Lung microvascular endothelial cell (primary cell): ENCODE data around the gene LMF2. TPM values are rescaled to one million over a fixed set of nuclear protein-coding genes. Genes with fewer than 3 reads are reported as not detected.
A peak's percentile ranks its signal among the peaks of the same experiment; 100 is the strongest.
"Not testable (repeated sequence)": the region's sequence is repeated elsewhere in the genome, so short reads cannot be mapped to it uniquely, and the experiment has no call there.

ENCODE experiments used
- DNase-seq, 2 donors: peaks; one replicate each; pipeline versions ENCODE4 v3.0.0 to v3.0.0-alpha.2; 2010; ENCODE audit warnings: low read depth in 2 of 2
- total RNA-seq: library from RNA; depleted of rRNA; stranded (reverse); fragments of >200 nt; gene quantifications from 2 replicates; pipeline ENCODE4 v1.2.1, GENCODE V29; 2014

The LMF2 gene
- total RNA-seq, 1 donor from 2014 or later: 27.0 TPM

GRCh38 chr22:50535113-50535512, 27.6 kb upstream of the LMF2 start:
- no peak for DNase-seq

DNA sequence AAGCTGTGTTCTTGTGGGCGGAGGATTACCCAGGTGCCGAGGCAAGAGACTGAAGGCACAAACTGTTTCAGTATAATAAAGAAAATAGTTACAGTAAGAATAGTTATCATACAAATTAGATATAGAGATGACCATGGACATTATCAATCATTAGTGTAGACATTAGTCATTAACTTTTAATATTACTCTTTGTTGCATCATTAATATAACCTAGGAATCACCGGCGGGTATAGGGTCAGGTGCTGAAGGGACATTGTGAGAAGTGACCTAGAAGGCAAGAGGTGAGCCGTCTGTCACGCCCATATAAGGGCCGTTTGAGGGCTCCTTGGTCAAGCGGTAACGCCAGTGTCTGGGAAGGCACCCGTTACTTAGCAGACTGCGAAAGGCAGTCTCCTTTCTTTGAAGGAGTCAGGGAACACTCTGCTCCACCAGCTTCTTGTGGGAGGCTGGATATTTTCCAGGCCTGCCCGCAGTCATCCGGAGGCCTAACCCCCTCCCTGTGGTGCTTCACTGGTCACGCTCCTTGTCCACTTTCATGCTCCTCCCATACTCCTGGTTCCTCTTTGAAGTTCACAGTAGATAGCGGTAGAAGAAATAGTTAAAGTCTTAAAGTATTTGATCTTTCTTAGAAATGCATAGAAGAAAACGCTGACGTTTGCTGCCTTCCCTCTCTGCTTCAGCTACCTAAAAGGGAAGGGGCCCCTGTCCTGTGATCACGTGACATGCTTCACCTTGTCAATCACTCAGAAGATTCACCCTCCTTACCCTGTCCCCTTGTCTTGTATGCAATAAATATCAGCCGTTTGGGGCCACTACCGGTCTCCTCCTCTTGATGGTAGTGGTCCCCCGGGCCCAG, 26.6 kb upstream of the LMF2 start:
- not testable (repeated sequence) for DNase-seq

GRCh38 chr22:50532824-50533796, 25.6 kb upstream of the LMF2 start:
- no peak for DNase-seq

DNA sequence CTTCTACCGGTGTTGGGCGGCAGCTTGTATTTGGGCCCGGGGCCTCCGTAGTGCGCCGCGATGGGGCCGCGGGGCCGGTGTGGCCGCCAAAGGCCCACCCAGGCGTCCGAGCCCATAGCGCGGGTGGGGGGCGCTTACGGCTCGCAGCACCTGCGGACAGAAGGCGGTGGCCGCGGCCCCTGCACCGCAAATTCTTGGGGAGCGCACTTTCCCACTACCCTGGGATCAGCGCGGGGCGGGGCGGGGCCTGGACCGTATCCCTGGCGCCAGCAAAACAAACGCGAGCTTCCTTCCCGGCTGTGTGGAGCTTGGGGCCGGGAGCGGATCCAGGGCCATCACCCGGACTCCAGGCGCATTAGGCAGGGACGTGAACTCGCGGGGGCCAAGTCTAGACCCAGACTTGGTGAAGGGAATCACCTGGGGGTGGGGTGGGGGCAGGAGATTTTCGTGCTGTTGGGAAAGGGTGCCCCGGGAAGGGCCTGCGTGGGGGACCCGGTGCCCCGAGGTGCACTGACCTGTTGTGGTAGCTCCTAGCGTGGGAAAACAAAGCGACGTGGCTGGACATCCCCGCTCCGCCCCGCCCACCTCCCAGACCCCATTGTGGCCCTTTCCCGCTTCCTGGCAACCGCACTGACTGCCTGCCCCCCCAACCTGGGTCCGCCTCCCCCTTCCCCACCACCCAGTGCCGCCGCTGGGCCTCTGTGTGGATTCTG, 24.6 kb upstream of the LMF2 start:
- peak; percentile 77 to 91 for DNase-seq

DNA sequence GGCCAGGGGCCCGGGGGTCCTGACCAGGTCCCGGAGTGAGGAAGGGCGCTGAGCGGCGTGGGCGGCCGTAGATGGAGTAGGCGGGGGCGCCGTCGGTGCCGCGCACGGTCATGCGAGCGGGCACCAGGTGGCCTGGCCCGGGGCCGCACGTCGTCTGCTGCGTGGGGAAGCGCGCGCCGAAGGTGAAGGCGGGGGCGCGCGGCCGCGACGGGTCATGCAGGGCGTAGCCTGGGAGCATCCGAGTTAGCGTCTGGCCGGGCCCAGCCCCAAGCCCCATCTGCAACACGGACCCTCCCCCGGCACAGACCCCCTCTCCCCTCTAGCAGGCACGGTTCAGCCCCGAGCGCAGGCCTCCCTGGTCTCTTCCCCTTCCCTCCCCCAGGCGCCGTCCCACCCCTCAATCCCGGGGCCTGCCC, 24.1 kb upstream of the LMF2 start:
- peak in 1 of 2 donors; percentile 58 for DNase-seq

DNA sequence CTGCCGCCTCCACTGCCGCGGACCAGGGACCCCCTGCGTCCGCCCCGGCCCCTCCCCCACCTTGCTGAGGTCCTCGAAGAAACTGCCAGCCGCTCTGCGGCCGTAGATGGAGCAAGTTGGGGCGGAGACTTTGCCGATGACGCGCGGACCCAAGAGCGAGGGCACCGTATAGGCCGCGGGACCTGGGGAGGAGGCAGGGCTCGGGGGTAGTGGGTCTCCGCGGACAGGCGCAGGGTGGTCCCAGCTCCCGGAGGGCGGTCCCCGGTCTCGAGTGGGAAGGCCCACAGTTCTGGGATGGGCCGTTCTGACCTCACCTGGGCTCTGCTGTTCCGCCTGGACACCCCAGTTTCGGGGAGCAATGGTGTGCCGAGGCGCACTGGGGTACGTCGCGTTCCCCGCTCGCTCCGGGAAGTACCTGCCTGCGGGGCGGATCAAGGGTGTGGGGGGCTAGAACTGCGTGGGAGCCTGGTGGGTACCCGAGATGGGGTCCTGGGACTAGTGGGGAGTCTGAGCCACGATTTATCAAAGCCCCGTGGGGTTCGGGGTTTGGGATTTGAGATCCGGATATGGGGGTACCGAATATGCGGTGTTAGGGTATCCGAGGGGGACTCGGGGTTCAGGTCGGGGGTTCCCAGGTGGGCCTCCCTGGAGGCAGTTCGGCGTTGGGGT, 23.5 kb upstream of the LMF2 start:
- DNase-seq: peak; percentile 57 to 78

DNA sequence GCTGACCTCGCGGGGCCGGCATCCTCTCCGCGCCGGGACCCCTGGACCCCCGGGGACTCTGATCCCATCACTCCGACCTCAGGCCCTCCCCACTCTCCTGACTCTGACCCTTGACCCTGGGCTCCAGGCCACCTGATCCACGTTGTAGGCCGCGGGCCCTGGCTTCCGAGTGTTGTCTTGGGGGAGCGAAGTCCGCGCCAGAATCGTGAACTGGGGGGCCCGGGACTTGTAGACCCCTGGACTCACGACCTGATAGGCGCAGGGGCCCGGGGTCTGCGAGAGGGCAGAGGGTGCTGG, 23.0 kb upstream of the LMF2 start:
- no peak for DNase-seq

- DNase-seq: peak; percentile 66 to 70
These were observed 22.5 kb upstream of the LMF2 start, which contains the start of gene TYMP for GRCh38 chr22:50529897-50530579. TSS of gene TYMP (minus strand) at chr22:50530012. CDS start at chr22:50529709, 303 bp downstream.

GRCh38 chr22:50529416-50529896, 22.0 kb upstream of the LMF2 start:
- DNase-seq: no peak

- no peak for DNase-seq
These were observed 21.3 kb upstream of the LMF2 start for GRCh38 chr22:50528682-50529415.

DNA sequence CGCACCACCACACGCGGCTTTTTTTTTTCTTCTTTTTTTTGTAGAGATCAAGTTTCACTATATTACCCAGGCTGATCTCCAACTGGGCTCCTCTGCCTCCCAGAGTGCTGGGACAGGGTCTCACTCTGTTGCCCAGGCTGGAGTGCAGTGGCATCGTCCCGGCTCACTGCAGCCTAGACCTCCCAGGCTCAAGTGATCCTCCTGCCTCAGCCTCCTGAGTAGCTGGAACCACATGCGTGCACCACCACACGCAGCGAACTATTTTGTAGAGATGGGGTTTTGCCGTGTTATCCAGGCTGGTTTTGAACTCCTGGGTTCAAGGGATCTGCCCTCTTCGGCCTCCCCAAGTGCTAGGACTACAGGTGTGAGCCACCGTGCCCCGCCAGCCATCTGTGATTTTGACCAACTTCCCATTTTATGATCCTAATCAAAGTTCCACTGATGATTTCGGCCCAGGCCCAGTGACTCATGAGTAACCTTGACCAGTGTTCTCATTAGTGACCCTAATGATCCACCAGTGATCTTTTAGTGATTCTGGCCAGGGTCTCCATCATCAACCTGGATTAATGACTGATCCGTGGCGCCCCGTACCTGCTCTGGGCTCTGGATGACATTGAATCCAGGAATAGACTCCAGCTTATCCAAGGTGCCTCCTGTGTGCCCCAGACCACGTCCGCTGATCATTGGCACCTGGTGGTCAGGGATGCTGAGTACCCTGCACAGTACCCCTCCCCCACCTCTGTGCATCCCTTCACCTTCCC, 20.6 kb upstream of the LMF2 start:
- no peak for DNase-seq

DNA sequence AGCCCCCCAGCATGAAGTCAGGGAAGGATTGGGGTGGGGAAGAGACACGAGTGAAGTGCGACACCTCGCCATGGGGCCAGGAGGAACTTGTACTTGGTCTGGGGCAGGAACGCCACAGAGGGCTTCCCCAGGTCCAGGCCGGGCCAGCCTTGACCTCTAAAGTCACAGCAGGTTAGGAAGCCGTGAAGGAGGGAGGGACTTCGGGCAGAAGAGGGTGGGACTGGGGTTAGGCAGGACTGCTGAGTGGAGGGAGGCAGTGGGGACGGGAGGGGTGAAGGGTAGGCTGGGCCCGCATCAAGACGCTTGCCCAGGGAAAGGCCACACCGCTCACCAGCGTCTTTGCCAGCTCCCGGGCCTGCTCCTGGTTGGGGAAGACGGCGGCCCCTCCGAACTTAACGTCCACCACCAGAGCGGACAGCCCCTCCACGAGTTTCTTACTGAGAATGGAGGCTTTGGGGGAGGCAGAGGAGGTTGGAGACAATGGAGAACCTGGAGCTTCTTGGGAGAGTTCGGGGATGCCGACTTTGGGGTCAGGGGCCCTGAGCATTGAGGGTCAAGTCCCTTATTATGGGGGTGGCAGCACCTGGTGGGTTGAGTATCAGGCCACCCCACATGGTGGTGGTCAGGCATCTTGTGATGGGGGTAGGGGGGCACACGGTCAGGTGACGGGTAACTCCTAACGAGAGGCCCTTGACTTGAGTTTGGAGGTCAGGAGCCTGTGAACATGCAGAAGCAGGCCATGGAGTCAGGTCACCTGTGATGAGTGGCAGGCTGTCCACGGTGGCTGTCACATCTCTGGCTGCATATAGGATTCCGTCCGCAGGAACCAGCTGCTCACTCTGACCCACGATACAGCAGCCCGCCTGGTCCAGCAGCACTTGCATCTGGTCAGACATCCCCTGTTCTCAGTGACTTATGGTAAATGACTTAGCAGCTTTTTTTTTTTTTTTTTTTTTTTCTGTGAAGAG, 19.6 kb upstream of the LMF2 start:
- no peak for DNase-seq

GRCh38 chr22:50526108-50526833, 18.8 kb upstream of the LMF2 start:
- peak; percentile 81 to 85 for DNase-seq

- no peak for DNase-seq
These were observed 18.3 kb upstream of the LMF2 start for GRCh38 chr22:50525858-50526107.

DNA sequence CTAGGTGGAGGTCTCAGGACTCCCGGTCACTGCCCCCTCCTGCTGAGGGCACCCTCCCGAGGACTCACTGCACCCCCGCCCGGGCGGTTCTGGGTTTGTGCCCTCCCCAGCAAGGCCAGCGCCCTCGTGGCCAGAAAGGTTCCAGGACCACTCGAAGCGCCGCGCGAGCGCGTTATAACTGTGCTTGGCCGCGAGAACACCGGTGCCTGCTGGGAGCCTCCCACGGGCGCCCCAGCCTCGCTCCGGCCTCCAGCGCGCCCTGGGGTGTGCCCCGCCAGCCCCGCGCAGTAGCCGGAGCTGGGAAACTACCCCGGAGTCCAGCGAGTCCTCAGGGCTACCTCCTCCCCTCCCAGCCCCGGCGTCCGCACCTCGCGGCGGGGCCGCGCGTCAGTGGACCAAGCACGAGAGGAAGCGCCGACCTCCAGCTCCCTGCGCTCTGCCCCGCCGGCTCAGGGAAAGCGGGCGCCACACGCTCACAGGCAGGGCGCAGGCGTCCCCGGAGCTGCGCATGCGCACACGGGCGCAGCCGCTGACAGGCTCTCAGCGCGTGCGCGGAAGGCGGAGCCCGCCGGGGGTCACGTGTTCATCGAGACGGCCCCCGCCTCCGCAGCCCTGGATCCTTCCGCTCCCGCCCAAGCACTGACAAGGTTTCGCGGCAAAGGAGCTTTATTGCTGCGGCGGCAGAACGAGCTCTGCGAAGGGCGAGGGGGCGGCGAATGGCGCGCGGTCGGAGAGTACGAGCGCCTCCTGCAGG, 17.8 kb upstream of the LMF2 start, which contains the start of gene SCO2:
Gene SCO2 (minus strand): TSS at position 495 of the 754 bp plus-strand sequence. CDS start 1,187 bp downstream, outside the sequence.
- peak; percentile 98 to 99 for DNase-seq

DNA sequence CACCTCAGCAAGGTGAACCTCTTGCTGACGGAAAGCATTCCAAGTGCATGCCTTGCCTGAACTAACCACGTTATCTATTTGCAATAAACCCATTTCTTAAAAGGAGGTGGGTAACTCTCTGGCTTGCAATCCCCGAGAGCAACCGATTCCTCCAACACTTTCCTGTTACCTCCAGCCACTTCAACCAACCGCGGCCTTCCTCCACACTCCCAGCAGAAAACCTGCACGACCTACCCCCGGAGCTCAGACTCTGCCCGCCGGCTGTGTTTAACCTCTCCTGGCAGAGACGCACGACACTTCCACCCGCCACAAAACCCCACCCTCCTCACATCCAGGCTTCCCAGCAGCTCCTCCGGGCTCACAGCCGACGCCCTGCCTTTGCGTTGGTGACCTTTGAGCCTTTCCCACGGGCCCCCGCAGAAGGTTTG, 17.2 kb upstream of the LMF2 start:
- peak in 1 of 2 donors; percentile 35 for DNase-seq
